Measurements from ENCODE around the gene UCMA.

- TF ChIP-seq FOXM1 (IDR thresholded peaks at IDR 0.05; ENCODE audit: low read depth) (no peak), FOXM1 (CRISPR knock-in tag; IDR thresholded peaks at IDR 0.05; ENCODE audit: low read depth) (no peak), CREB3 (tag; conservative IDR thresholded peaks at IDR 0.05; ENCODE audit: low read depth) (no peak), NFXL1 (CRISPR knock-in tag; IDR thresholded peaks at IDR 0.05) (no peak), STAT5B (CRISPR knock-in tag; IDR thresholded peaks at IDR 0.05) (no peak), ZNF12 (CRISPR knock-in tag; IDR thresholded peaks at IDR 0.05) (no peak), CHD1 (IDR thresholded peaks at IDR 0.05; ENCODE audit: low read length) (no peak), ZBTB11 (CRISPR knock-in tag; IDR thresholded peaks at IDR 0.05) (no peak), ZNF274 (IDR thresholded peaks at IDR 0.05; ENCODE audit: borderline replicate concordance, low read depth, low read length) (no peak), SP2 (IDR thresholded peaks at IDR 0.05; ENCODE audit: extremely low read depth, low read depth, low read length, poor library complexity, severe bottlenecking) (no peak), MXD1 (CRISPR knock-in tag; IDR thresholded peaks at IDR 0.05; ENCODE audit: borderline replicate concordance, poor library complexity, severe bottlenecking) (no peak), HLTF (IDR thresholded peaks at IDR 0.05) (no peak), EP300 (IDR thresholded peaks at IDR 0.05; ENCODE audit: low read length) (no peak)
- TF ChIP-seq, protein P1, sequence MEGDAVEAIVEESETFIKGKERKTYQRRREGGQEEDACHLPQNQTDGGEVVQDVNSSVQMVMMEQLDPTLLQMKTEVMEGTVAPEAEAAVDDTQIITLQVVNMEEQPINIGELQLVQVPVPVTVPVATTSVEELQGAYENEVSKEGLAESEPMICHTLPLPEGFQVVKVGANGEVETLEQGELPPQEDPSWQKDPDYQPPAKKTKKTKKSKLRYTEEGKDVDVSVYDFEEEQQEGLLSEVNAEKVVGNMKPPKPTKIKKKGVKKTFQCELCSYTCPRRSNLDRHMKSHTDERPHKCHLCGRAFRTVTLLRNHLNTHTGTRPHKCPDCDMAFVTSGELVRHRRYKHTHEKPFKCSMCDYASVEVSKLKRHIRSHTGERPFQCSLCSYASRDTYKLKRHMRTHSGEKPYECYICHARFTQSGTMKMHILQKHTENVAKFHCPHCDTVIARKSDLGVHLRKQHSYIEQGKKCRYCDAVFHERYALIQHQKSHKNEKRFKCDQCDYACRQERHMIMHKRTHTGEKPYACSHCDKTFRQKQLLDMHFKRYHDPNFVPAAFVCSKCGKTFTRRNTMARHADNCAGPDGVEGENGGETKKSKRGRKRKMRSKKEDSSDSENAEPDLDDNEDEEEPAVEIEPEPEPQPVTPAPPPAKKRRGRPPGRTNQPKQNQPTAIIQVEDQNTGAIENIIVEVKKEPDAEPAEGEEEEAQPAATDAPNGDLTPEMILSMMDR (IDR thresholded peaks at IDR 0.05 in 2 of 3, conservative IDR thresholded peaks at IDR 0.05 in 1 of 3; ENCODE audit: insufficient read depth in 2 of 3, low read depth in 1 of 3, low read length in 3 of 3), result no peak
Measured at GRCh38 chr10:13270877-13271551, 36.8 kb upstream of the UCMA start.

All from K562 (cell line).